NCI-H2029 (cell line): ENCODE data around the gene CCDC107.
"Not testable (repeated sequence)": the region's sequence is repeated elsewhere in the genome, so short reads cannot be mapped to it uniquely, and the experiment has no call there.

Experiments
- DNase-seq: peaks from one replicate; lab custom pipeline; 2025; lab: John Stamatoyannopoulos, UW

The CCDC107 gene

GRCh38 chr9:35638751-35639150 is 19.3 kb upstream of the CCDC107 start:
- DNase-seq, result not testable (repeated sequence)

GRCh38 chr9:35639225-35639624 is 18.9 kb upstream of the CCDC107 start:
- not testable (repeated sequence) for DNase-seq

GRCh38 chr9:35639631-35640030 is 18.5 kb upstream of the CCDC107 start:
- no peak for DNase-seq

DNA sequence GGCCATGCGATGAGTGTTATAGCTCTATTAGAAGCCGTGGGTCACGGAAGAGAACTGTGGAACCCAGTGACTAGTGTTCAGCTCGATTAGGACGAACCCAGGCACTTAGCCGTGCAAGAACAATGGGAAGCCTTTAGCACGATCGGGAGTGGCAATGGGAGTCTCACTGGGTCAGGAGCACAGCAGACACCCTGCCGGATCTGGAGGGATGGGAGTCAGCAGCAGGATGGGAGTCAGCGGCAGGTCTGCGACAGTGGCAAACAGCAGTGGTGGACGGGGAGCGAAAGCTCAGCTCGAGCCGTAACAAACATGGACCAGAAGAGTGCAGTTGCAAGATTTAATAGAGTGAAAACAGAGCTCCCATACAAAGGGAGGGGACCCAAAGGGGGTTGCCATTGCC is 17.7 kb upstream of the CCDC107 start:
- DNase-seq, result not testable (repeated sequence)

GRCh38 chr9:35641478-35641877 is 16.6 kb upstream of the CCDC107 start:
- DNase-seq, result not testable (repeated sequence)

GRCh38 chr9:35643046-35643445 is 15.0 kb upstream of the CCDC107 start:
- DNase-seq, result no peak

DNA sequence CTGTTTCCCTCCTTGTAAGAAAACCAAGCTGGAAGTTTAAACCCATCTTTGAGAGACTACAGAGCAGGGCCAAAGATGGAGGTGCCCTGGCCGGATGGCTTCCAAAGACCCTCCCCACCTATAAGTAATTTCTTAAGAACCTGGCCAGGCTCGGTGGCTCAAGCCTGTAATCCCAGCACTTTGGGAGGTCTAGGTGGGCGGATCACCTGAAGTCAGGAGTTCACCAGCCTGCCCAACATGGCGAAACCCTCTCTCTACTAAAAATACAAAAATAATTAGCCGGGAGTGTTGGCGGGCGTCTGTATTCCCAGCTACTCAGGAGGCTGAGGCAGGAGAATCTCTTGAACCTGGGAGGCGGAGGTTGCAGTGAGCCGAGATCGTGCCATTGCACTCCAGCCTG is 12.4 kb upstream of the CCDC107 start:
- not testable (repeated sequence) for DNase-seq

DNA sequence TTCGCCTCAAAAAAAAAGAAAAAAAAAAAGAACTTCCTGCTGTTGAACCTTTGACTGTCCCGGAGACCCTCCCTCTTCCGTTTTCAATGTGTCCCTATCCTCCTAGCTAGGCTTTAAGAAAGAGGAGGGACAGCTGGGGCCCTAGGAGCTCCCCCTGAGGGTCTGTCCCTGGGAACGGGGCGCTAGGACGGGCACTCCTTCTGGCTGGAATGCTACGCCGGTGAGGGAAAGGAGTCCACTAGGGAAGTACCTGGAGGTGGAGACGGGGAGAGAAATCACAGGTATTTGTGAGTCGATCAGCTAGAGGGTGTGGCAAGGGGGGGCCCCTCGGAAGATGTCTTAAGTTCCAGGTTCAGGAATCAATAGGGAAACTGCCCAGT is 11.9 kb upstream of the CCDC107 start:
- DNase-seq, result no peak

- peak; percentile 67 for DNase-seq
Measured at GRCh38 chr9:35646533-35647265, 11.4 kb upstream of the CCDC107 start.

DNA sequence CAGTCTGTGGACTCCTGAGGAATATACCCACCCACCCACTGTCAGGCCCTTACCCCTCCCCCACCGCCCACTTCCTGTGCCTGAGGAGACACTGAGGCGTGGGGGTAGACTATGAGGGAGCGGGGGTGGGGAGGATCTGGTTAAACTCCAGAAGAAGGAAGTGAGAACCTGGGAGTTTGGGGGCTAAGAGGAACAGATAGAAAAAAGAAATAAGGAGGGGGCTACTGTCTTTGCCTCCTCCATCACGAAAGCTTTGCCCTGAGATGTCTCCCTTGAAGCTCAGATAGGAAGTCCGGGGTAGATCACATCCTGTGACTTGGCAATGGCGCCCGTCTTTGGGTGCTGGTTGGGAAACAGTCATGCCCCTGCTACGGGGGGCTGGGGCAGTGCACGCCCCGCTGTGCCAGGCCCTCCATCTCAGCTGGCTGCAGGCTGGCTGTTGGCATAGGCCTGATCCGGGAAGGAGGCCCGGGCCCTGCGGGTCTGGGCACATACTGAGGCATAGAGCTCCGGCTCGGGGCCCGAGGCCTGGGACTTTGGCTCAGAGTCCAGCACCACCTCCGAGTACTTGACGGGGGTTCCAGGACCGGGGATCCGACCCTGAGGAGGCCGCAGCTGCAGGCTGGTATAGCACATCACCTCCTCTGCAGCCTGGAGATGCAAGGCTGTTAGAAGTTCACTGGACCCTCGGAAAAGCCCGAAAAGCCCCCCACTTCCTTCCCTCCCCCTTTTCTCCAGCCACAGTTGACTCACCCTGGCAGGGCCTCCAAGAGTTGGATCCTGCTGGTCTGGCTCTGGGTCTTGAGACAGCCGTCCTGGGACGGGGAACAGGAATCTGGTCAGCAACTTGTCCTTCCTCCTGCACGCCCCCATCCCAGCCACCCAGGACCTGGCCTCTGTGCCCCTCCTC is 8.4 kb upstream of the CCDC107 start:
- DNase-seq, result no peak

- no peak for DNase-seq
Measured at GRCh38 chr9:35650341-35651158, 7.5 kb upstream of the CCDC107 start, which contains the start of gene SIT1. SIT1 (minus strand) TSS chr9:35650931; CDS start chr9:35650853, 78 bp downstream.

DNA sequence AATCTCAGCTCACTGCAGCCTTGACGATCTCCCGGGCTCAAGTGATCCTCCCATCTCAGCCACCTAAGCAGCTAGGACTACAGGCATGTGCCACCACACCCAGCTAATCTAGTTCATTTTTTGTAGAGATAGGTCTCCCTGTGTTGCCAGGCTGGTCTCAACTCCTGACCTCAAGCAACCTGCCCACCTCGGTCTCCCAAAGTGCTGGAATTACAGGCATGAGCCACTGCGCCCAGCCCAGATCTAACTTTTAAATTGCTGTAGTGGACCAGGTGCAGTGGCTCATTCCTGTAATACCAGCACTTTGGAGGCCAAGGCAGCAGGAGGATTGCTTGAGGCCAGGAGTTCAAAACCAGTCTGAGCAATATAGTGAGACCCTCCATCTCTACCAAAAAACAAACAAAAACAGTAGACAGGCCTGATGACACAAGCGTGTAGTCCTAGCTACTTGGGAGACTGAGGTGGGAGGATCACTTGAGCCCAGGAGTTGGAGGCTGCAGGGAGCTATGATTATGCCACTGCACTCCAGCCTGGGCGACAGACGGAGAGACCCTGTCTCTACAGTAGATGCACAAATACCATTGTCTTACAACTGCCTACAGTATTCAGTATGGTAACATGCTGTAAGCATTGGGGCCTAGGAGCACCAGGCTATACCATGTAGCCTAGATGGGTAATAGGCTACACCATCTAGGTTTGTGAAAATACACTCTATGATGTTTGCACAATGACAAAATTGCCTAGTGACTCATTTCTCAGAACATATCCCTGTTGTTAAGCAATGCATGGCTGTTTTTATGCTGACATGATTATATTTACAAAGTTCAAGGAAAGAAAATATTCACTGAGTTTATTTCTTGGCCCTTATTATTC is 5.9 kb upstream of the CCDC107 start:
- DNase-seq, result no peak

GRCh38 chr9:35652829-35653209 is 5.3 kb upstream of the CCDC107 start:
- DNase-seq, result no peak

- DNase-seq, result no peak
Measured at GRCh38 chr9:35653611-35654010, 4.5 kb upstream of the CCDC107 start.

GRCh38 chr9:35656348-35656747 is 1.7 kb upstream of the CCDC107 start:
- DNase-seq, result no peak

- DNase-seq, result peak; percentile 53
Measured at GRCh38 chr9:35656831-35657545, 1.1 kb upstream of the CCDC107 start.

- DNase-seq, result peak; percentile 99
Measured at GRCh38 chr9:35657546-35658136, 451 bp upstream of the CCDC107 start, which contains the start of gene RMRP. RMRP (minus strand) TSS chr9:35658019.

GRCh38 chr9:35658968-35659220 is 802 bp downstream of the CCDC107 start:
- DNase-seq, result no peak

DNA sequence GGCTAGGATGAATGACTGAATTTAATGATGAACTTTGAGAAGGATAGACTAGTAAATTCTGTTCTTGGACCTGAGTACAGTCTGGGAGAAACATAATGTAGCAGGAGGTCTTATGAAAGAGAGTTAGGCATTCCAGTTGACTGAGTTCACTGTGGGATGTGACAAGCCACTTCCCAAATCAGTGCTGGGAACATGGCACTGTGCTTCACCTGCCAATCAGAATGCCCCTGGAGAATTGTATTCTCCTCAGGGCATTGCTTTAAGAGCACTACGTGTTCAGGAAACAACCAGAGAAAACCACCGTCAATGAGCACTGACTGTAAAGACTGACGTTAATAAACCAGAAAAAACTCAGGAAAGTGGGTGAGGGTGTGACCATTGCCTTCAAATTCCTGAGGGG is 1.2 kb downstream of the CCDC107 start:
- DNase-seq, result no peak

DNA sequence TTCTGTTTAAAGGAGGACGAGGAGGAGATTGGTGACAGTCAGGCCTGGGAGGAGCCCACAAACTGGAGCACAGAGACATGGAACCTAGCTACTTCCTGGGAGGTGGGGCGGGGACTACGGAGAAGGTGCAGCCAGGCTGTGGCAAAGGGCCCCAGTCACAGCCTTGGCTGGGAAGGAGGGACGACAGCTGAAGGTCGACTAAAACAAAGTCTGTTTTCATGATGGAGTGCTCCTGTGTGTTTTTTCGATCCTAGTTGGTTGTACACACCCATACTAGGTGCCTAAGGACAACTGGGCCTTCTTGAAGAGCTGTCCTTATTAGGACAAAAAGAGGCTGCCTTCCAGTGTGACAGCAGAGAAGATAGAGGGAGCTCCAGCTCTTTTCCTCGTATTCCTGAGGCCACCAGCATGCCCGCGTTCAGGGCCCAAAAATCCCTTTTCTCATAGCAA is 2.9 kb downstream of the CCDC107 start:
- no peak for DNase-seq
